Activated naive CD4-positive, alpha-beta T cell treated with anti-CD3 and anti-CD28 coated beads, Interleukin-2, amount 10 ng/mL, durations not matched to agents 7 days and 5 days (primary cell): ENCODE data around the gene TUT4.
A peak's percentile ranks its signal among the peaks of the same experiment; 100 is the strongest.

Experiments used
- CTCF ChIA-PET: fragments of 350-600 bp; sonication (Branson Sonifier 250); formaldehyde crosslinking; loops from one replicate; lab custom pipeline; 2021; ENCODE audit warnings: antibody characterized with exemption; lab: Charles Lee
- DNase-seq: peaks from one replicate; pipeline ENCODE4 v3.0.0-alpha.2; 2020
- H3K27ac Mint-ChIP-seq: one replicate; pipeline ENCODE4 v1.8.0; 2021; ENCODE audit warnings: mild to moderate bottlenecking, moderate library complexity, mixed read lengths
- H3K27me3 Mint-ChIP-seq: one replicate; pipeline ENCODE4 v1.8.0; 2021; ENCODE audit warnings: mild to moderate bottlenecking, mixed read lengths
- H3K36me3 Mint-ChIP-seq: one replicate; pipeline ENCODE4 v1.8.0; 2021; ENCODE audit warnings: mixed read lengths
- H3K4me1 Mint-ChIP-seq: one replicate; pipeline ENCODE4 v1.8.0; 2021; ENCODE audit warnings: mixed read lengths
- H3K4me3 Mint-ChIP-seq: one replicate; pipeline ENCODE4 v1.8.0; 2021; ENCODE audit warnings: mild to moderate bottlenecking, moderate library complexity, mixed read lengths
- H3K9me3 Mint-ChIP-seq: one replicate; pipeline ENCODE4 v1.8.0; 2021; ENCODE audit warnings: mixed read lengths

The TUT4 gene

DNA sequence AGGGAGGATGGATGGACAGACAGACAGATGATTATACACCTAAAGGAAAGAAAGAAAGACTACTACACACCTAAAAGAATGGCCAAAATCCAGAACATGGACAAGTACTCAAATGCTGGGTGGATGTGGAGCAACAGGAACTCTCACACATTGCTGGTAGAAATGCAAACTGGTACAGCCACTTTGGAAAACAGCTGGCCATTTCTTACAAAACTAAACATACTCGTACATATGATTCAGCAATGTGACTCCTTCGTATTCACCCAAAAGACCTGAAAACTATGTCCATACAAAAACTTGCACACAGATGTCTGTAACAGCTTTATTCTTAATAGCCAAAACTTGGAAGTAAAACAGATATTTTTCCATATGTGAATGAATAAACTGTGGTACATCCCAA, 97.2 kb downstream of the TUT4 start:
- Mint-ChIP-seq H3K36me3 (peaks cover 41% of the 10 kb centered on the region), H3K4me1 (no peaks in the 10 kb centered on the region), H3K27ac (no peak overlapping the region), H3K4me3 (no peak overlapping the region), H3K27me3 (no peaks in the 10 kb centered on the region), H3K9me3 (no peaks in the 10 kb centered on the region)
- CTCF ChIA-PET = no interaction called here
- no peak for DNase-seq

DNA sequence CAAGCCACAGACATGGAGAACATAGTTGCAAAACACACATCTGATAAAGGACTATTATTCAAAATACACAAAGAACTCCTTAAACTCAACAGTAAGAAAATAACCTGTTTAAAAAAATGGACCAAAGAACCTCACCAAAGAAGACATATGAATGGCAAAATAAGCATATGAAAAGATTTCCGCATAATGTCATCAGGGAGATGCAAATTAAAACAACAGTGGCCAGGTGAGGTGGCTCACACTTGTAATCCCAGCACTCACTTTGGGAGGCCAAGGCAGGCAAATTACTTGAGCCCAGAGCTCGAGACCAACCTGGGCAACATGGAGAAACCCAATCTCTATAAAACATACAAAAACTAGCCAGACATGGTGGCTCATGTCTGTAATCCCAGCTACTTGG, 98.1 kb downstream of the TUT4 start:
- Mint-ChIP-seq H3K4me3 (no peak overlapping the region), H3K27me3 (no peaks in the 10 kb centered on the region), H3K36me3 (peaks cover 37% of the 10 kb centered on the region), H3K9me3 (no peaks in the 10 kb centered on the region), H3K27ac (no peak overlapping the region), H3K4me1 (no peaks in the 10 kb centered on the region)
- CTCF ChIA-PET = no interaction called here
- no peak for DNase-seq

DNA sequence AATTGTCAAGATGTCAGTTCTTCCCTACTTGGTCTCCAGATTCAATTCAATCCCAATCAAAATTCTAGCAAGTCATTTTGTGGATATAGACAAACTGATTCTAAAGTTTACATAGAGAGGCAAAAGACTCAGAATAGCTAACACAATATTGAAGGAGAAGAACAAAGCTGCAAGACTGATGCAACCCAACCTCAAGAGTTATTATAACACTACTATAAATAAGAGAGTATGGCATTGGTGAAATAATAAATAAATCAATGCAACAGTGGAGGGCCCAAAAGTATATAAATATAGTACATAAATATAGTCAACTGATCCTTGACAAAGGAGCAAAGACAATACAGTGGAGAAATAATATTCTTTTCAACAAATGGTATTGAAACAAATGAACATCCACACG, 98.8 kb downstream of the TUT4 start:
- DNase-seq = no peak
- Mint-ChIP-seq H3K4me3 (no peak overlapping the region), H3K4me1 (no peaks in the 10 kb centered on the region), H3K9me3 (no peaks in the 10 kb centered on the region), H3K36me3 (peaks cover 37% of the 10 kb centered on the region), H3K27ac (no peak overlapping the region), H3K27me3 (no peaks in the 10 kb centered on the region)
- CTCF ChIA-PET = no interaction called here

DNA sequence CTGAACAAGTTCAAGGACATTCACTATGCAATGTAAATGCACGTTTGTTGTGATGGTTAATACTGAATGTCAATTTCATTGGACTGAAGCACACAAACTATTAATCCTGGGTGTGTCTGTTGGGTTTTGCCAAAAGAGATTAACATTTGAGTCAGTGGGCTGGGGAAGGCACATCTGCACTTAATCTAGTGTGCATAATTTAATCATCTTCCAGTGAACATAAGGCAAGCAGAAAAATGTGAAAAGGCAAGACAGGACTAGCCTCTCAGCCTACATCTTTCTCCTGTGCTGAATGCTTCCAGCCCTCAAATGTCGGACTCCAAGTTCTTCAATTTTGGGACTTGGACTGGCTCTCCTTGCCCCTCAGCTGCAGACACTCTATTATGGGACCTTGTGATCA, 108.4 kb downstream of the TUT4 start:
- H3K4me1 Mint-ChIP-seq = no peaks in the 10 kb centered on the region

DNA sequence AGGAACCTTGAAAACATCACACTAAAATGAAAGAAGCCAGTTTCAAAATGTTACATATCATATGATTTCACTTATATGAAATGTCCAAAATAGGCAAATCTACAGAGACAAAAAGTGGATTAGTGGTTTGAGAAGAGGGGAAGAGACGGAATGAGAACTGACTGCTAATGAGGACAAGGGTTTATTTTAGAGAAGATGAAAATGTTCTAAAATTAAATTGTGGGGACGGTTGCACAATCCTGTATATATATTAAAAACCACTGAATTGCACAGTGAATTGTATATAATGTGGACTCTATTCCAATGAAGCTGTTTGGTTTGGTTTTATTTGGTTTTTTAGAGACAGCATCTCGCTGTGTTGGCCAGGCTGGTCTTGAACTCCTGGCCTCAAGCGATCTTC, 112.9 kb downstream of the TUT4 start:
- no peaks in the 10 kb centered on the region for H3K27me3 Mint-ChIP-seq
- H3K27ac Mint-ChIP-seq = no peak overlapping the region
- no peaks in the 10 kb centered on the region for H3K9me3 Mint-ChIP-seq
- H3K4me3 Mint-ChIP-seq = no peak overlapping the region
- DNase-seq = no peak
- CTCF ChIA-PET = no interaction called here
- H3K4me1 Mint-ChIP-seq = no peaks in the 10 kb centered on the region
- H3K36me3 Mint-ChIP-seq = peaks cover 43% of the 10 kb centered on the region

More for the DNA sequence above, 108.4 kb downstream of the TUT4 start:
- no peaks in the 10 kb centered on the region for H3K27me3 Mint-ChIP-seq
- H3K4me3 Mint-ChIP-seq = no peak overlapping the region
- peaks cover 37% of the 10 kb centered on the region for H3K36me3 Mint-ChIP-seq
- no peaks in the 10 kb centered on the region for H3K9me3 Mint-ChIP-seq
- no peak overlapping the region for H3K27ac Mint-ChIP-seq
- no peak for DNase-seq
- CTCF ChIA-PET = no interaction called here

DNA sequence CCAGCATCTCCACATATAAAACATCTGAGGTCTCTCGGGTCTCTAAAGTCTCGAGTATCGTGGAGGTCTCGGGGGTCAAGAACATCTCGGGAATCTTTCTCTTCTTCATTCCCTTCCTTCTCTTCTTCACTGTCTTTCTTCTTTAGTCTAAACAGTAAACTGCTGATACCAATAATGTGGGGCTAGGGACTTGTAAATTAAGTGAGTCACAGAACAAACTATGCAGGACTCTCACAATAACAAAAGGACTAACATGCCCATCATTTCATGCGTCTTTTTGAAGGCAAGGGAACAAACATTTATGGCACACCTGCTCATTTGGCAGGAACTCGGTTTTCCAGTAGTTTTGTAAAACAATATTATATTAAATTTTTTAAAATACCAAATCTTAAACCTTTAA, 116.1 kb downstream of the TUT4 start:
- CTCF ChIA-PET = no interaction called here
- Mint-ChIP-seq H3K9me3 (no peaks in the 10 kb centered on the region), H3K27me3 (no peaks in the 10 kb centered on the region), H3K4me1 (no peaks in the 10 kb centered on the region), H3K27ac (no peak overlapping the region), H3K4me3 (no peak overlapping the region), H3K36me3 (peaks cover 53% of the 10 kb centered on the region)
- no peak for DNase-seq

DNA sequence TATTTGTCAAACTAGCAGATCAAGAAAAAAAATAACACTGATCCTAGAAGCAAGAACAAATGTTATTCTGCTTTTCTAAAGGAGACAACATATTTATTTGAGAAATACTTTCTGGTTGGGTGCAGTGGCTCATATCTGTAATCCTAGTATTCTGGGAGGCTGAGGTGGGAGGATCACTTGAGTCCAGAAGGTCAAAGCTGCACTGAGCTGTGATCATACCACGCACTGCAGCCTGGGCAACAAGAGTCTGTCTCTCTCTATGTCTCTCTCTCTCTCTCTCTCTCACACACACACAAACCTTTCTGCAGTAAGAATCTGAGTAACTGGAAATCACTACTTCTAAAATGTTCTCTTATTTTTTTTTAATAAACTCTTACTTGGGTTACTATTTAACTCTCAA, 117.2 kb downstream of the TUT4 start:
- peaks cover 55% of the 10 kb centered on the region for H3K36me3 Mint-ChIP-seq

DNA sequence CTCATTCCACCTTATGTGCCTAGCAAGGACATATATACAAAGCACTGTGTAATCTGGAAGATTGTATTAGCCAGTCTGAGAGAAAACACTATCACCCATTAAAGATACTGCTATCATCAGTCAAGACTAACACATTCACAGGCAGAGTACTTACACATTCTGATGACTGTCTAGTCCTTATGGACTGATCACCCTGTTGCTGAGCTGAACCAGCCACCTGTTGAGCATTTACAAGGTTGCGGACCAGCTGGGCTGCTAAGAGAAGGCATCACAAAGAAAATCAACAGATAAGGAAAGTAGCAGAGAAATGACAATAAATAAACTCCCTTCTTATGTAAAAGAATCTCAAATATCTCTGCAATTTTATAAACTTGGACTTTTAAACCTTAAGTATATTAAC, 117.7 kb downstream of the TUT4 start:
- CTCF ChIA-PET = no interaction called here
- H3K36me3 Mint-ChIP-seq = peaks cover 57% of the 10 kb centered on the region
- no peak for DNase-seq
- no peaks in the 10 kb centered on the region for H3K9me3 Mint-ChIP-seq
- H3K27me3 Mint-ChIP-seq = no peaks in the 10 kb centered on the region
- H3K4me1 Mint-ChIP-seq = no peaks in the 10 kb centered on the region
- H3K4me3 Mint-ChIP-seq = no peak overlapping the region
- H3K27ac Mint-ChIP-seq = no peak overlapping the region

More for the DNA sequence above, 117.2 kb downstream of the TUT4 start:
- no peaks in the 10 kb centered on the region for H3K4me1 Mint-ChIP-seq
- H3K4me3 Mint-ChIP-seq = no peak overlapping the region
- CTCF ChIA-PET = no interaction called here
- no peak overlapping the region for H3K27ac Mint-ChIP-seq
- H3K9me3 Mint-ChIP-seq = no peaks in the 10 kb centered on the region
- no peaks in the 10 kb centered on the region for H3K27me3 Mint-ChIP-seq
- DNase-seq = no peak

DNA sequence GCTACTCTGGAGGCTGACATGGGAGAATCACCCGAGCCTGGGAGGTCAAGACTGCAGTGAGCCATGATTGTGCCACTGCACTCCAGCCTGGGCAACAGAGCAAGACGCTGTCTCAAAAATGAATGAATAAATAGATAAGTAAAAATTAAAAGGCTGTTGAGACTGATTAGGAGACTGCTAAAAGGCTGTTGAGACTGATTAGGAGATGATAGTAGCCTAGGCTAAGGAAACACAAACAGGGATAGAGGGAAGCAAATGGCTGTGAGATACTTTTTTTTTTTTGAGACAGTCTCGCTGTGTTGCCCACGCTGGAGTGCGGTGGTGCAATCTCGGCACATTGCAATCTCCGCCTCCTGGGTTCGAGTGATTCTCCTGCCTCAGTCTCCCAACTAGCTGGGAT, 120.1 kb downstream of the TUT4 start:
- Mint-ChIP-seq H3K4me1 (no peaks in the 10 kb centered on the region), H3K4me3 (no peak overlapping the region), H3K27ac (no peak overlapping the region), H3K36me3 (peaks cover 57% of the 10 kb centered on the region), H3K9me3 (no peaks in the 10 kb centered on the region), H3K27me3 (no peaks in the 10 kb centered on the region)
- DNase-seq = no peak
- CTCF ChIA-PET = interaction anchor here (0.5 kb wide), 1 partner anchor 99 kb away, joined by 3 read pairs; no protein-coding TSS in a partner anchor

DNA sequence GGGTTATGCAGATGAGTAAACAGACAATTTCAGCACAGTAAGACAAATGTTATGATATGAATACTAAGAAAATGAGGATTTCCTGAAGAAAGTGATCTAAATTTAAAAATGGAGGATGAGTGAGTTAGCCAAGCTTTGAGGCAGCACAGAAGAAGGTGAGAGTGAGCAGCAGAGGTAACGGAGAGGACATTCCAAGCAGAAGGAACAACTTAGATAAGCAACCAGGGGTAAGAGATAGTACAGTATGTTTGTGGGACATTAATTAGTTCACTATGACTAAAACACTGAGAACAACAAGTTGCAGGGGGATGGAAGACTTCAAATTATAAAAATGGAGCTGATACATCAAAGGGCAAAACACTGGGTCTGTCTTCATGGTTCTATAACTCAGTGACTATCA, 125.7 kb downstream of the TUT4 start:
- H3K4me3 Mint-ChIP-seq = no peak overlapping the region
- H3K4me1 Mint-ChIP-seq = peaks cover 42% of the 10 kb centered on the region
- peaks cover 56% of the 10 kb centered on the region for H3K36me3 Mint-ChIP-seq
- H3K27me3 Mint-ChIP-seq = no peaks in the 10 kb centered on the region
- no peak overlapping the region for H3K27ac Mint-ChIP-seq
- CTCF ChIA-PET = no interaction called here
- no peak for DNase-seq
- H3K9me3 Mint-ChIP-seq = peaks cover 3% of the 10 kb centered on the region

DNA sequence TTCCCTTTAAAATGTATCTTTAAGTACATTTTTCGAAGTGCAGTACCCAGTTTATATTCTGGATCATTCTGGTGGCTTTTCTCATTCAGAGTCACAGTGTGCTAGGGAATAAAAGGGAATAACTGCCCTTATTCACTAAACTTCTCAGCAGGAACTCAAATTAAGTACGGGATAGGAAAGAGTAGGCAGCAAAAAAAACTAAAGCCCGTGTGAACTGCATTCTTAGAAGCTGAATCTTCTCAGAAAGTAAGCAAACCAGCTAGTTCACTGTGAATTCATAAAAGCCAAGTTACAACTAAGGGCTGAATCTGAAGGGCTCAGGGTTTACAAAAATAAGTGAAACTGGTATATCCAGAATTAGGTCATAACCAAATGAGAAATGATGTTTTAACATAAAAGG, 126.5 kb downstream of the TUT4 start:
- Mint-ChIP-seq H3K4me3 (no peak overlapping the region), H3K4me1 (peaks cover 46% of the 10 kb centered on the region), H3K9me3 (peaks cover 3% of the 10 kb centered on the region), H3K27me3 (no peaks in the 10 kb centered on the region), H3K36me3 (peaks cover 57% of the 10 kb centered on the region), H3K27ac (peak overlapping the region; percentile 99)
- CTCF ChIA-PET = interaction anchor here (0.6 to 0.7 kb wide), 2 partner anchors 18 to 589 kb away, joined by 3 read pairs; no protein-coding TSS in a partner anchor
- no peak for DNase-seq

DNA sequence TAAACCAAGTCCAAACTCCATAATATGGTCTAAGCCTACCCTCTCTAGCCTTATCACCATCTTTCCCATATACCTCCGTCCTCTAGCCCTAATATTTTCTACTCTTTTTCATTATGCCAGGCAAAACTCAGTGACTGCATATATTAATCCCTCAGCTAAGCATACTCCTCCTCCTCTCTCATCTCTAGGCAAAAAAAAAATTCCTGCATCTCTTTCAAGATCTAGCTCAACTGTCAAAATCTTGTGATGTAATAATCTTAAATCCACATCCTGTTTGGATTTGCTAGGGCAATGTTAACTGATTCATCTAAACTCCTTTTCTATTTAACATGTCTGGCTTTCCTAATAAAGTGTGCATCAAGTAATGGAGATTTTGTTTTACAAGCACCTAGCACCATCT, 128.1 kb downstream of the TUT4 start:
- peaks cover 48% of the 10 kb centered on the region for H3K4me1 Mint-ChIP-seq
- CTCF ChIA-PET = interaction anchor here (1.0 to 2.4 kb wide), 4 partner anchors 20 to 242 kb away, joined by 3 to 13 read pairs (median 4); partner anchors contain the start of genes ORC1 and PRPF38A
- H3K4me3 Mint-ChIP-seq = peak overlapping the region; percentile 39
- no peaks in the 10 kb centered on the region for H3K27me3 Mint-ChIP-seq
- H3K36me3 Mint-ChIP-seq = peaks cover 54% of the 10 kb centered on the region
- peaks cover 3% of the 10 kb centered on the region for H3K9me3 Mint-ChIP-seq
- no peak for DNase-seq
- H3K27ac Mint-ChIP-seq = peak overlapping the region; percentile 99

DNA sequence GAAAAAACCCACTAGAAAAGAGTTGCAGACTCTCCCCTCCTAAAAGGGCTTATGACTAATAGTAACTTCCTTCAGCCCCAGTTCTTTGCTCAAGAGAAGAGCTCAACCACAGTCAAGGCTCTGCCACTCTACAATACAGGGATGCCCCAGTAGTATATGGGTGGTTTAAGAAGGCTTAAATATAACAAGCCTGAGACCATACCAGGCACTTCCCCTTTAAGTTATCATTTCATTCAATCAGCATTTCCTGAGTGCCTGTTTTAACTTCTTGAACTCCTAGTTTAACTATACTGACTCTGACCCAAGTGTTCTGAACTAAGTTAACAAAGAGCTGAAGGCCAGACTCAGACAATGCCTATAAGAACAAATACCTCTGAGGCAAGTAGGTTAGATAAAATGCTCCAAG, 128.7 kb downstream of the TUT4 start:
- H3K36me3 Mint-ChIP-seq = peaks cover 60% of the 10 kb centered on the region
- no peaks in the 10 kb centered on the region for H3K27me3 Mint-ChIP-seq
- peaks cover 54% of the 10 kb centered on the region for H3K4me1 Mint-ChIP-seq
- peaks cover 3% of the 10 kb centered on the region for H3K9me3 Mint-ChIP-seq
- peak; percentile 42 for DNase-seq
- CTCF ChIA-PET = interaction anchor here (1.0 to 2.4 kb wide), 5 partner anchors 19 to 243 kb away, joined by 3 to 13 read pairs (median 4); partner anchors contain the start of genes ORC1 and PRPF38A
- peak overlapping the region; percentile 99 for H3K27ac Mint-ChIP-seq
- peak overlapping the region; percentile 39 for H3K4me3 Mint-ChIP-seq

DNA sequence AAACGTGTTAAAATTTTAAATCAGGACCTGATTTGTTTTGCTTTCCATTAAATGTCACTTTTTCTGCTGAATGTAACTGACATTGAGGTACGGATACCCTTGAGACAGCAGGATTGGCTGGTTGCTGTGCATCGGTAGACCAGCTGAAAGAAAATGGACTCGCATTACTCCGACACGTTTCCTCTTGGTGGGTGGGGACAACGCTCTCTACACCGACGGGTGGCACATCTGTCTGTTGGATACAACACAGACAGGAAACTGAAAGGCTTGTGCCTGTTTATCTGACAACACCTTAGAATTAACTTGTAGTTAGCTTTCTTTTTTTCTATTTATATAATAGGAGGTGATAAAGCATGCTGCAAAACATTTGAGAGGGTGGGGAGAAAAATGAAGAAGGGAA, 129.1 kb downstream of the TUT4 start:
- H3K4me1 Mint-ChIP-seq = peaks cover 57% of the 10 kb centered on the region
- peak overlapping the region; percentile 39 for H3K4me3 Mint-ChIP-seq
- H3K36me3 Mint-ChIP-seq = peaks cover 59% of the 10 kb centered on the region
- H3K27ac Mint-ChIP-seq = peak overlapping the region; percentile 99
- H3K9me3 Mint-ChIP-seq = peaks cover 3% of the 10 kb centered on the region
- H3K27me3 Mint-ChIP-seq = no peaks in the 10 kb centered on the region
- peak; percentile 85 for DNase-seq
- CTCF ChIA-PET = interaction anchor here (1.0 to 2.4 kb wide), 3 partner anchors 19 to 243 kb away, joined by 4 to 13 read pairs (median 5); partner anchors contain the start of genes ORC1 and PRPF38A

DNA sequence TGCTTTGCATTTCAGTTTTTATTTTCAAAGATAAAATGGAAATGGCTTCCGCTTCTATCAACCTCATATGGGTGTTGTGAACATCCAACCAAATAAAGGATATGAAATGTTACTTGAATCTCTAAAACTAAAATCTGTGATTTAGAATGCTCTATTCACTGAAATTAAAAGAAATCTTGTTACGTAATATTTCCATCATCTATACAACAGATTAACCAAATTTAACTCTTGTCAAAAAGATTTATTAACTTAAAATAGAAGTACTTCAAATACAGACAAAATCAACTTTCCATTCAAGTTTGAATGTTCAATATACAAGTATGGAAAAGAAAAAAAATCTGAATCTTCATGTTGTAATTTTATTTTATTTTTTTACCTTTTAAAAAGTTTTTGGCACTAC, 129.8 kb downstream of the TUT4 start:
- peaks cover 61% of the 10 kb centered on the region for H3K36me3 Mint-ChIP-seq

More for the DNA sequence above, 129.8 kb downstream of the TUT4 start:
- CTCF ChIA-PET = interaction anchor here (2.4 kb wide), 1 partner anchor 18 kb away, joined by 13 read pairs; the partner anchor contains the start of genes ORC1 and PRPF38A
- no peaks in the 10 kb centered on the region for H3K27me3 Mint-ChIP-seq
- peaks cover 3% of the 10 kb centered on the region for H3K9me3 Mint-ChIP-seq
- no peak overlapping the region for H3K4me3 Mint-ChIP-seq
- peaks cover 65% of the 10 kb centered on the region for H3K4me1 Mint-ChIP-seq
- no peak for DNase-seq
- H3K27ac Mint-ChIP-seq = peak overlapping the region; percentile 82
